ENCODE results near the gene SLITRK3.

The SLITRK3 gene

GRCh38 chr3:165225604-165226003, 29.4 kb upstream of the SLITRK3 start:
- Histone ChIP-seq H2AFZ (ENCODE audit: low read length) (no peak overlapping the region), H3K9ac (ENCODE audit: low read length) (no peak overlapping the region), H3K4me2 (ENCODE audit: low read length) (no peak overlapping the region), H3K27ac (ENCODE audit: low read depth, low read length, poor library complexity, severe bottlenecking) (no peak overlapping the region), H3K9me3 (ENCODE audit: low read length) (no peaks in the 10 kb centered on the region), H3F3A (ENCODE audit: insufficient read depth, low read length) (no peaks in the 10 kb centered on the region), H3K4me3 (ENCODE audit: low read depth, low read length, poor library complexity, severe bottlenecking) (no peak overlapping the region), H3K79me2 (ENCODE audit: insufficient read depth, low read length) (no peaks in the 10 kb centered on the region), H3K9me2 (ENCODE audit: low read depth, low read length) (no peaks in the 10 kb centered on the region; the same call in 1 of the 2 replicates), H4K20me1 (ENCODE audit: insufficient read depth, low read length) (no peaks in the 10 kb centered on the region), H3K27me3 (ENCODE audit: insufficient read depth, low read length) (no peaks in the 10 kb centered on the region), H3K36me3 (ENCODE audit: insufficient read depth, low read length) (no peaks in the 10 kb centered on the region), H3K4me1 (ENCODE audit: insufficient read depth, low read length, severe bottlenecking) (no peaks in the 10 kb centered on the region)
- TF ChIP-seq EZH2 (IDR thresholded peaks at IDR 0.05; ENCODE audit: borderline replicate concordance, low read length) (no peak), CTCF (IDR thresholded peaks at IDR 0.05; ENCODE audit: low read length) (no peak)

- Histone ChIP-seq H3K79me2 (ENCODE audit: insufficient read depth, low read length) (no peaks in the 10 kb centered on the region), H3K27me3 (ENCODE audit: insufficient read depth, low read length) (no peaks in the 10 kb centered on the region), H3F3A (ENCODE audit: insufficient read depth, low read length) (no peaks in the 10 kb centered on the region), H2AFZ (ENCODE audit: low read length) (no peak overlapping the region), H3K4me1 (ENCODE audit: insufficient read depth, low read length, severe bottlenecking) (no peaks in the 10 kb centered on the region), H3K9ac (ENCODE audit: low read length) (no peak overlapping the region), H3K27ac (ENCODE audit: low read depth, low read length, poor library complexity, severe bottlenecking) (no peak overlapping the region), H3K9me3 (ENCODE audit: low read length) (no peaks in the 10 kb centered on the region), H3K9me2 (ENCODE audit: low read depth, low read length) (no peaks in the 10 kb centered on the region; the same call in 1 of the 2 replicates), H3K36me3 (ENCODE audit: insufficient read depth, low read length) (no peaks in the 10 kb centered on the region), H4K20me1 (ENCODE audit: insufficient read depth, low read length) (no peaks in the 10 kb centered on the region), H3K4me2 (ENCODE audit: low read length) (no peak overlapping the region), H3K4me3 (ENCODE audit: low read depth, low read length, poor library complexity, severe bottlenecking) (no peak overlapping the region)
- TF ChIP-seq EZH2 (IDR thresholded peaks at IDR 0.05; ENCODE audit: borderline replicate concordance, low read length) (no peak), CTCF (IDR thresholded peaks at IDR 0.05; ENCODE audit: low read length) (no peak)
These were observed 21.6 kb upstream of the SLITRK3 start for GRCh38 chr3:165217739-165218138.

- no peaks in the 10 kb centered on the region for H4K20me1 ChIP-seq (ENCODE audit: insufficient read depth, low read length)
- H3K9me2 ChIP-seq (ENCODE audit: low read depth, low read length) = no peaks in the 10 kb centered on the region
- H3K4me1 ChIP-seq (ENCODE audit: insufficient read depth, low read length, severe bottlenecking) = no peaks in the 10 kb centered on the region
- no peak overlapping the region for H3K4me2 ChIP-seq (ENCODE audit: low read length)
- no peaks in the 10 kb centered on the region for H3K9me3 ChIP-seq (ENCODE audit: low read length)
- no peak overlapping the region for H3K4me3 ChIP-seq (ENCODE audit: low read depth, low read length, poor library complexity, severe bottlenecking)
- H3K9ac ChIP-seq (ENCODE audit: low read length) = no peak overlapping the region
- no peaks in the 10 kb centered on the region for H3K79me2 ChIP-seq (ENCODE audit: insufficient read depth, low read length)
- H3K27ac ChIP-seq (ENCODE audit: low read depth, low read length, poor library complexity, severe bottlenecking) = no peak overlapping the region
- H3F3A ChIP-seq (ENCODE audit: insufficient read depth, low read length) = no peaks in the 10 kb centered on the region
- TF ChIP-seq CTCF (IDR thresholded peaks at IDR 0.05; ENCODE audit: low read length) (no peak), EZH2 (IDR thresholded peaks at IDR 0.05; ENCODE audit: borderline replicate concordance, low read length) (no peak)
- no peaks in the 10 kb centered on the region for H3K27me3 ChIP-seq (ENCODE audit: insufficient read depth, low read length)
- no peak overlapping the region for H2AFZ ChIP-seq (ENCODE audit: low read length)
- H3K36me3 ChIP-seq (ENCODE audit: insufficient read depth, low read length) = no peaks in the 10 kb centered on the region
These were observed 16.4 kb upstream of the SLITRK3 start for GRCh38 chr3:165212580-165212979.

All from OCI-LY1 (cell line).